Activated naive CD8-positive, alpha-beta T cell treated with anti-CD3 and anti-CD28 coated beads, Interleukin-2, amount 10 ng/mL, durations not matched to agents 7 days and 5 days (primary cell): ENCODE results near the gene PLEKHO1. TPM values are rescaled to one million over a fixed set of nuclear protein-coding genes. Genes with fewer than 3 reads are reported as not detected.

ENCODE experiments used
- ATAC-seq: fragments of 150-1000 bp; cut with Tn5 transposase; one replicate; pipeline ENCODE4 v1.10.0; 2021; ENCODE audit warnings: low read depth, moderate library complexity
- POLR2A ChIA-PET: fragments of 350-600 bp; sonication (Branson Sonifier 250); formaldehyde crosslinking; loops from one replicate; lab custom pipeline; 2021; ENCODE audit warnings: antibody characterized with exemption; lab: Charles Lee
- DNase-seq: peaks from one replicate; pipeline ENCODE4 v3.0.0; 2021
- H3K27ac Mint-ChIP-seq: one replicate; pipeline ENCODE4 v1.8.0; 2022; ENCODE audit warnings: mild to moderate bottlenecking, mixed read lengths
- H3K27me3 Mint-ChIP-seq: one replicate; pipeline ENCODE4 v1.8.0; 2022; ENCODE audit warnings: mild to moderate bottlenecking, moderate library complexity, mixed read lengths
- H3K36me3 Mint-ChIP-seq: one replicate; pipeline ENCODE4 v1.8.0; 2021; ENCODE audit warnings: mild to moderate bottlenecking, mixed read lengths
- H3K4me1 Mint-ChIP-seq: one replicate; pipeline ENCODE4 v1.8.0; 2021; ENCODE audit warnings: mixed read lengths
- H3K4me3 Mint-ChIP-seq: one replicate; pipeline ENCODE4 v1.8.0; 2022; ENCODE audit warnings: mild to moderate bottlenecking, moderate library complexity, mixed read lengths
- H3K9me3 Mint-ChIP-seq: one replicate; pipeline ENCODE4 v1.8.0; 2021; ENCODE audit warnings: mixed read lengths
- total RNA-seq, 2 experiments: library from RNA; stranded (reverse); gene quantifications; one replicate each; pipeline ENCODE4 v1.2.3, GENCODE V29; 2021

Gene PLEKHO1
- total RNA-seq, 2 experiments from 2014 or later, result 140 to 143 TPM

GRCh38 chr1:150152182-150152536 lies 2.4 kb downstream of the PLEKHO1 start:
- POLR2A ChIA-PET, result interaction anchor here (0.6 to 6.3 kb wide), 16 partner anchors 9 to 268 kb away, joined by 3 to 54 read pairs (median 3); partner anchors contain the start of gene ANP32E
- H3K4me1 Mint-ChIP-seq, result peaks cover 70% of the 10 kb centered on the region
- no peak for DNase-seq
- peak overlapping the region; percentile 96 for H3K27ac Mint-ChIP-seq
- no peaks in the 10 kb centered on the region for H3K9me3 Mint-ChIP-seq
- peaks cover 4% of the 10 kb centered on the region for H3K27me3 Mint-ChIP-seq
- H3K36me3 Mint-ChIP-seq, result peaks cover 62% of the 10 kb centered on the region
- ATAC-seq, result no peak
- peak overlapping the region; percentile 95 for H3K4me3 Mint-ChIP-seq

- Mint-ChIP-seq H3K36me3 (peaks cover 64% of the 10 kb centered on the region), H3K4me1 (peaks cover 69% of the 10 kb centered on the region), H3K4me3 (peak overlapping the region; percentile 69), H3K27ac (peak overlapping the region; percentile 76), H3K27me3 (no peaks in the 10 kb centered on the region), H3K9me3 (no peaks in the 10 kb centered on the region)
- ATAC-seq (no peak), DNase-seq (no peak)
- POLR2A ChIA-PET, result interaction anchor here (1.2 to 6.3 kb wide), 3 partner anchors 8 to 38 kb away, joined by 3 to 54 read pairs (median 5); no protein-coding TSS in a partner anchor
Measured at GRCh38 chr1:150152772-150153456, 3.2 kb downstream of the PLEKHO1 start.

DNA sequence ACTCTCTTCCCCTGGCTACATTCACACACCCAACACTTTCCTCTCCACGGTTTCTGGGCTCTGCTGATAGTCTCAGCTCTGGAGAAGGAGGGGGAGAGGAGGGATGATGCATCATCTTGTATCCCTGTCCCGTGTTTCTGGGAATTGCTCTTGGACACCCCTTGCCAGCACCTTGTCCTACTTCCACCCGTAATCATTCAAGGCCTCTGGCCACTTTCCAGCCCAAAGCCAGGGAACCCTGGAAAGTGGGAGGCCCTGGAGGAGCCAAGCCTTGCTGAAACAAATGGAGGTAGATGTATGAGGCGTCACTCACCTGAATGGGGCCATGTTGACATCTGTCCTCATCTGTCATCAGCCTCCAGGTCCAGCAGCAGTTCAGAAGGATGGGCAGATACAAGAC lies 4.4 kb downstream of the PLEKHO1 start:
- Mint-ChIP-seq H3K36me3 (peaks cover 69% of the 10 kb centered on the region), H3K27ac (peak overlapping the region; percentile 49), H3K27me3 (no peaks in the 10 kb centered on the region), H3K4me1 (peaks cover 62% of the 10 kb centered on the region), H3K4me3 (peak overlapping the region; percentile 20), H3K9me3 (no peaks in the 10 kb centered on the region)
- DNase-seq (no peak), ATAC-seq (no peak)
- POLR2A ChIA-PET, result interaction anchor here (6.3 kb wide), 1 partner anchor 7 kb away, joined by 54 read pairs; no protein-coding TSS in a partner anchor

DNA sequence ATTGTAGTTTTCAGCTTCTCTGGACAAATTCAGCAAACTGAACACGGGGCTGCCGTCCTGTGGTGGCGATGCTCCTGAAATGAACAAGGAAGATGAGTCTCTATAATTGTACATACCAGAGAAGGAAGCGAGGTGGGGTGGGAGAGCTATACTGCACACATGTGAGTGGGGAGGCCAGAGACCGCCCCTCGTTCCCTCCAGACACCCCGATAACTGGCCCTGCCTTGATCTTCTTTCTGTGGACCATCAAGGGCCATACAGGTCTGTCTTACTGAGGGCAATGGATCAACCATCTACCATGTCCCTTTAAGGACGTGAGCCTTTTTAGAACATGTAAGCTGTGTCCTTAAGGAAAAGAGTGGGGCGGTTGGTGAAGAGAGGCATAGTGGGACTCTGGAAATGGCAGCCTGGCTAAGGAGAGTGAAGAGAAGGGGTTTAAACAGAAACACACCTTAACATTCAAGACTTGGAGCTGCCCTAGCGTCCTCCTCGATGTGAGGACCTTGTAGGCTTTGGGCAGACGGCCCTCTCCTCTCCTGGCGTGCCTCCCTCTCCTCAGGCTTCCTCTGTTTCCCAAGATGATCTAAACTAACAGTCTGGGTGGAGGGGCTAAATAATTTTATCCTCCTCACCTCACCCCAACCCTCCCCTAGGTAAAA lies 5.8 kb downstream of the PLEKHO1 start:
- peaks cover 72% of the 10 kb centered on the region for H3K4me1 Mint-ChIP-seq
- no peak overlapping the region for H3K4me3 Mint-ChIP-seq
- peak overlapping the region; percentile 35 for H3K27ac Mint-ChIP-seq
- POLR2A ChIA-PET, result interaction anchor here (1.0 to 1.6 kb wide), 3 partner anchors 9 to 31 kb away, joined by 3 to 4 read pairs (median 4); no protein-coding TSS in a partner anchor
- DNase-seq (no peak), ATAC-seq (no peak)
- H3K27me3 Mint-ChIP-seq, result no peaks in the 10 kb centered on the region
- peaks cover 77% of the 10 kb centered on the region for H3K36me3 Mint-ChIP-seq
- no peaks in the 10 kb centered on the region for H3K9me3 Mint-ChIP-seq

DNA sequence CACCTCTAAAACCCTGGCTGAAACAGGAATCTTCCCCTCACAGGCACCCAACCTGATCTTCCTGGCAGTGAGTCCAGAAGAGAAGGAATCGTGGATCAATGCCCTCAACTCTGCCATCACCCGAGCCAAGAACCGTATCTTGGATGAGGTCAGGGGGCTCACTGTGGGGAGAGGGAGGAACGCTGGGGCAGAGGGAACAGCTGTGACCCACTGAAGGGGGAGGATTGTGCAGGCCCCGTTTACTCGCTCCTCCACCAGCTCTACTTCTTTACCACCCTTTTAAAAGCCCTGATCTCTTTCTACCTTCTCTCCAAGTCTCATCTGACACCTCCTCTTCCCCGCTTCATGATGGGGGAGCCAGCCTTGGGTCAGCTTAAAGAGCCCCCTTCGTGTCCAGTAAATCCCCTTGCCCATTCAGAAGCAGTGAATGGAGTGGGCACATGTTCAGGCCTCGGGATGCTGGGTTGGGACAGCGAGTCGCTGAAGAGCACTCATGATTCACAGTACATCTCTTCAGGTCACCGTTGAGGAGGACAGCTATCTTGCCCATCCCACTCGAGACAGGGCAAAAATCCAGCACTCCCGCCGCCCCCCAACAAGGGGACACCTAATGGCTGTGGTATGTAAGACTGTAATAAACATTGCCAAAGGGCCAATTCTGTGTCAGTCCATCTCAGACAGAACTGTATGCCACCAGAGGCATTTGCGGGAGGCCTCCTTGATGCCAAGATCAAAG lies 7.3 kb downstream of the PLEKHO1 start:
- H3K27ac Mint-ChIP-seq, result no peak overlapping the region

DNA sequence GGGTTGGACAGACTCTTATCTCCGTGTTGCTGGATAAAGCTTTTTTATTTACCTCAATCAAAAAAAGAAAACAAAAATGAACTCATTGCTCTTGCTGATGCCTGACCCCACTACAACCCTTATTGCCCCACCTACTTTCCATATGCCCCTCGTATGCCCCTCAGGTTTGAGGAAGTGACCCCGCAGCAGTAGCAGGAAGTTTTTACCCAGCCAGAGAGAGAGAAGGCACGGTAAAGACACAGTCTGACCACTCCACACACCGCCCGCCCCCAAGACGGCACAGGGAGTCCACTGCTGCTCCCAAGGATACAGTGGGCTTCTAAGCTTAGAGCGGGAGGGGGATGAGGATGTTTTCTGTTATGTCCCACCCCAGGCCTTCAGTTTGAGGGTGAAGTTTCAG lies 9.8 kb downstream of the PLEKHO1 start:
- DNase-seq, result no peak
- Mint-ChIP-seq H3K9me3 (no peaks in the 10 kb centered on the region), H3K36me3 (peaks cover 50% of the 10 kb centered on the region), H3K27me3 (no peaks in the 10 kb centered on the region), H3K4me1 (peaks cover 75% of the 10 kb centered on the region), H3K4me3 (peak overlapping the region; percentile 59), H3K27ac (peak overlapping the region; percentile 76)
- no peak for ATAC-seq
- POLR2A ChIA-PET, result interaction anchor here (0.5 to 4.8 kb wide), 6 partner anchors 8 to 92 kb away, joined by 3 to 54 read pairs (median 5); partner anchors contain the start of genes PLEKHO1 and VPS45

More for the DNA sequence above, 7.3 kb downstream of the PLEKHO1 start:
- no peaks in the 10 kb centered on the region for H3K9me3 Mint-ChIP-seq
- POLR2A ChIA-PET, result interaction anchor here (0.6 to 1.2 kb wide), 4 partner anchors 10 to 270 kb away, joined by 3 read pairs; a partner anchor contains a TSS
- DNase-seq, result no peak
- no peaks in the 10 kb centered on the region for H3K27me3 Mint-ChIP-seq
- H3K4me1 Mint-ChIP-seq, result peaks cover 75% of the 10 kb centered on the region
- no peak for ATAC-seq
- H3K36me3 Mint-ChIP-seq, result peaks cover 69% of the 10 kb centered on the region
- no peak overlapping the region for H3K4me3 Mint-ChIP-seq

GRCh38 chr1:150160964-150161621 lies 11.4 kb downstream of the PLEKHO1 start:
- Mint-ChIP-seq H3K4me3 (peak overlapping the region; percentile 22), H3K9me3 (no peaks in the 10 kb centered on the region), H3K27ac (peak overlapping the region; percentile 53), H3K27me3 (no peaks in the 10 kb centered on the region), H3K4me1 (peaks cover 75% of the 10 kb centered on the region), H3K36me3 (peaks cover 37% of the 10 kb centered on the region)
- ATAC-seq, result peak; percentile 5
- no peak for DNase-seq
- POLR2A ChIA-PET, result interaction anchor here (0.6 to 4.8 kb wide), 16 partner anchors 10 to 277 kb away, joined by 3 to 54 read pairs (median 3); partner anchors contain the start of genes OTUD7B, PLEKHO1 and VPS45

DNA sequence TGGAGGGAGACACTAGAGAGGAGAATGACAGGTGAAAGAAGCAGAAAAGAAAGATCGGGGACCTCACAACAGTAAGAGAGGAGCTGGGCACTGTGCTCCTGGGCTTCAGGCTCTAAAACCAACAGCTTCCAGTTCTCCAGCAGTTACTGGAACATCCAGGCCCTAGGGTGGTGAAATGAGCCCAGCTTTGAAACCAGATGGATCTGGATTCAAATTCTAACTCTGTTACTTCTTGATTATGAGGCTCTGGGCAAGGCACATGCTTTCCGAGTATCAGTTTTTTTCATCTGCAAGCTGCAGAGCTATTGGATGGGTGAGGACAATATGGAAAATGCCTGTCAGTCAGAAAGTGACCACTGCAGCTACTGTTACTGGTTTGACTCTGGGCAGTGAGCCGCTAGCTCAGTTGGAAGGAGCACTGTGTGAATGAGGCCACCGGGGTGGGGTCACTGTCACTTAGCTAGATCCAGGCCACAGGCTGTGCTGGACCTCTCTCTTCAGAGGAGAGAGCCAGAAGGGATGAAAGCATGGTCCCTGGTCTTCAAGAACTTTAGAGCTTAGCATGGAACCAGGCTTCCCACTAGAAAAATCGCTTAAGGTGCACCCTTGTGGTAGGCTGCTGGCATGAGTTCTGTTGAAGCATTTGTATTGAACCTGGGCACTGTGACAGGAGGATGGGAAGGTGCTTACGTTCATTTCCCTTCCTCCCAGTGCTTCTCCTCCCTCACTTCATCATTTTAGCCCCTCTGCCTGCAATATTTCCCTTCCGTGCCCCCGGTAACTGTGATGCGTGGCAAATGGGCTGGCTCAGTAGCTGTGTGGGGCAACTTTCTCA lies 12.2 kb downstream of the PLEKHO1 start:
- POLR2A ChIA-PET, result interaction anchor here (0.6 to 4.8 kb wide), 12 partner anchors 11 to 909 kb away, joined by 3 to 54 read pairs (median 4); partner anchors contain the start of genes PLEKHO1 and VPS45
- Mint-ChIP-seq H3K27ac (peak overlapping the region; percentile 53), H3K27me3 (no peaks in the 10 kb centered on the region), H3K9me3 (no peaks in the 10 kb centered on the region), H3K36me3 (peaks cover 29% of the 10 kb centered on the region), H3K4me3 (peak overlapping the region; percentile 49), H3K4me1 (peaks cover 73% of the 10 kb centered on the region)
- no peak for ATAC-seq
- DNase-seq, result no peak

DNA sequence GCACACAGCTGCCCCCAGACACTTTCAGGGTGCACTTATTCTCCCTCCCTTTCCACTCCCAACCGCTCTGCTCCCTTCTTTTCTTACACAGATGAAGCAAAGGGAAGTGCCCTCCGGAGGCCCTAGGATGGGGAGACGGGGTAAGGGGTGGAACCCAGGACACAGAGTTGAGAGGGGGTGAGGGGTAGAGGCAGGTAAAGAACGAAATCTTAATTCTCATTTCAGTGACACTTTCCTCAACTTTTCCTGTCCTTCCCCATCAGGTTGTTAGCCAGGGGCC lies 12.8 kb downstream of the PLEKHO1 start:
- peak overlapping the region; percentile 53 for H3K27ac Mint-ChIP-seq
- H3K27me3 Mint-ChIP-seq, result no peaks in the 10 kb centered on the region
- DNase-seq (no peak), ATAC-seq (no peak)
- H3K4me3 Mint-ChIP-seq, result peak overlapping the region; percentile 49
- POLR2A ChIA-PET, result interaction anchor here (0.6 to 4.8 kb wide), 10 partner anchors 11 to 908 kb away, joined by 3 to 54 read pairs (median 4); partner anchors contain the start of genes PLEKHO1 and VPS45
- peaks cover 69% of the 10 kb centered on the region for H3K4me1 Mint-ChIP-seq
- no peaks in the 10 kb centered on the region for H3K9me3 Mint-ChIP-seq
- peaks cover 25% of the 10 kb centered on the region for H3K36me3 Mint-ChIP-seq

DNA sequence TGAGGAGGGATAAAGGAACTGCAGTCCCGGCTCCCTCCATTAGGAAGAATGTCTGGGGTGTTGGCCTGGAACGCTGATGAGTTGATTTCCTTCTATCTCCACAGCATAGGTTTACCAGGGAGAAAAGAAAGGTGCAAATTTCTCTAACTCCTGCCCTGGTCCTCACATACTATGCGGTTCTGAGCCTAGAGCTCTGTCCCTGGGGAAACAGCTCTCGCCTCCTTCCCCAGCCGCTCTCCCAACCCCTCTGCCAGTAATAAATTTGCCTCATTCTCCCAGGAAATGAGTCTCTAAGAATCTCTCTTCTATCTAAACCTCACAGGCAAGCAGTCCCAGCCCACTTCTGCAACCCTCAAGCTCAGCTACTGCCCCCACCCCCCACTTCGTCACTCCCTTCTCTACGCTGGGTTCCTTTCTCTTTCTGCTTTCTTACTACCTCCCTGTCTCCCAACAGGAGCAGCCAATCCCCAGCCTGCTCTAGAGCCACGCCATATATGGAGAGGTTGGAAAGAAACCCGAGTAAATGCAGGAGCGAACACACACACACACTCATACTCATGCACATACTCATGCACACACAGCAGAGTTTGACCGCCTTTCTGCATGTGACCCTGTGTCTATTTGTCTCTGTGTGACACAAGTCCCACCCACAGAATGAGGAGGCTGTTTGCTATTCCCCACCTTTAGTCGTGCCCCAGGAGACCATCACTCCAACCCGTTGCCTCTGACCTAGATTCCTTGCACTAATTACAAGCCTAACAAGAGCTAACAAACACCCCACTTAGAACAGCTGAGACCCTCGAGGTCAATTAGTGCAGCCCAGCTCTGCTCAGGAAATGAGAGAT lies 13.4 kb downstream of the PLEKHO1 start:
- Mint-ChIP-seq H3K9me3 (no peaks in the 10 kb centered on the region), H3K4me3 (peak overlapping the region; percentile 49), H3K4me1 (peaks cover 64% of the 10 kb centered on the region), H3K36me3 (peaks cover 20% of the 10 kb centered on the region), H3K27ac (peak overlapping the region; percentile 53), H3K27me3 (no peaks in the 10 kb centered on the region)
- ATAC-seq, result peak; percentile 48
- DNase-seq, result no peak
- POLR2A ChIA-PET, result interaction anchor here (1.0 to 4.8 kb wide), 7 partner anchors 12 to 277 kb away, joined by 3 to 54 read pairs (median 5); partner anchors contain the start of genes PLEKHO1 and VPS45

GRCh38 chr1:150164224-150164623 lies 14.5 kb downstream of the PLEKHO1 start:
- no peaks in the 10 kb centered on the region for H3K27me3 Mint-ChIP-seq

More at GRCh38 chr1:150164224-150164623, 14.5 kb downstream of the PLEKHO1 start:
- peak overlapping the region; percentile 3 for H3K27ac Mint-ChIP-seq
- DNase-seq (no peak), ATAC-seq (no peak)
- peaks cover 11% of the 10 kb centered on the region for H3K36me3 Mint-ChIP-seq
- POLR2A ChIA-PET, result interaction anchor here (0.5 to 3.3 kb wide), 3 partner anchors 8 to 90 kb away, joined by 3 to 20 read pairs (median 5); no protein-coding TSS in a partner anchor
- no peak overlapping the region for H3K4me3 Mint-ChIP-seq
- no peaks in the 10 kb centered on the region for H3K9me3 Mint-ChIP-seq
- peaks cover 62% of the 10 kb centered on the region for H3K4me1 Mint-ChIP-seq
